Effector CD8-positive, alpha-beta T cell (primary cell): ENCODE measurements around the gene S100A6.
"Not testable (repeated sequence)": the region's sequence is repeated elsewhere in the genome, so short reads cannot be mapped to it uniquely, and the experiment has no call there.

Experiments
- DNase-seq: peaks from one replicate; lab custom pipeline; 2025; lab: John Stamatoyannopoulos, UW
- total RNA-seq, 4 experiments: gene quantifications; one replicate each; lab custom pipeline; 2026; lab: John Stamatoyannopoulos, UW

S100A6 gene
- 158 to 340 (median 190) reads per million in 4 experiments for total RNA-seq

DNA sequence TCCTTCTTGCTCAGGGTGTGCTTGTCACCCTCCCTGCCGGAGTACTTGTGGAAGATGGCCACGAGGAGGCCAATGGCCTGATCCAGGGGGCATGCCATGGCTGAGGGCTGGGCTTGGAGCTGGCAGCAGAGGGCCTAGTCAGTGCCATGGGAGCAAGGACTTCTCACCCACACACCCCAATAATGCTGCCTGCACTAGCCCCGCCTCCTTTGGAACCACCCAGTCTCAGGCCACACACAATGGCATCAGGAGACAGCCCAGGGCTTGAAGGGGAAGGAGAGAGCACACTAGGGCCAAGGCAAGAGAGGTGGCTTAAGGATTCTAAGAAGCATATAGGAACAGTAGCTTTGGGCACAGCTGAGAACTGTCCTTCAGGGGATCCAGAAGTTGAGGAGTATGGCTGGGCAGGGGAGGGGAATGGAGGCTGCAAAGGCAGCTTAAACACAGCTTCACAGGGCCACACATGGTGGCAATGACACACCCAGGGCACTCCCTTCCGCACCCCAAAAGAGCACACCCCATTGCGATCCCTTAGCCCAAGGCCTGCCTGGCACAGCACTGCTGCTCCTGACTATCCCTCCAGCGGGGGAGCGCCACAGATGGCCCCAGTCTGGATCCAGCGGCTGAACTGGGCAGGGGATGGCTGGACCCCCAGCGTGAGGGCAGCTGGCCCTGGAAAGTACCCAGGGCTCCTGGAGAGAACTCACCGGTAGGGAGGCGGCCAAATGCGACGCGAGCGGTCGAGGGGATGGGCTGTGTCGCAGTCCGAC is at the start of gene S100A6:
TSS of gene S100A6 (minus strand) at position 750 of the 770 bp plus-strand sequence. CDS start at position 98, 652 bp downstream.
- no peak for DNase-seq

DNA sequence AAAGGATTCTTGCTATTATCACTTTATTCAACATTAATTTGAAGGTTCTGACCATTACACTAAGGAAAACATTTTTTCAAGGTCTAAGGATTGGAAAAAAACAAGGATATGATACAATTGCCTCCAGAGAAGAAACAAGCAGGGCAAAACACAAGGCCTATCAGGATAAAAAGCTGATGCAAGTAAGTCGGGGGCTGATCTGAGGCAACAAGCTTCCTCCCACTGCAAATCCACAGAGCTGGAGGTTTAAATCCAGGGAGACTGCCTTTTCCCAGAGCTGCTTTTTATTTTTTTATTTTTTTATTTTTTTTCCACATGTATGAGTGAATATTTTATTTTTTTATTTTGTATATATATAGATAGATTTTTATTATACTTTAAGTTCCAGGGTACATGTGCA is 49.2 kb upstream of the S100A6 start:
- no peak for DNase-seq

DNA sequence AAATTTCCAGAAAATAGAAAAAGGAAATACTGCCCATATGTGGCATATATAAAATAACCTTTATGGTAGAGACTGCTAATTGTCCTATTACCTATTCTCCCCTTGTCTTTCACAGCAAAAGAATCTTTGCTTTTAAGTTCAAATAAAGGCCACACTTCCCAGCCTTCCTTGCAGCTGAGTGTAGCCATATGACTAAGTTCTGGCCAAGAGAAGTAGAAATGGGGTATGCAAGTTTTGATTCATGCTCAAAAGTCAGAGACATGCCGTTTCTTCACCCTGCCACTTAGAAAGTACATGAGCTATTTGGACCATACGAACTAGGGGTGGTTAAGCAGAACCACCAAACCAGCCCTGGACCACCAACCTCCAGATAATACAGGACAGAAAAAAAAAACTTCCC is 48.2 kb upstream of the S100A6 start:
- no peak for DNase-seq

DNA sequence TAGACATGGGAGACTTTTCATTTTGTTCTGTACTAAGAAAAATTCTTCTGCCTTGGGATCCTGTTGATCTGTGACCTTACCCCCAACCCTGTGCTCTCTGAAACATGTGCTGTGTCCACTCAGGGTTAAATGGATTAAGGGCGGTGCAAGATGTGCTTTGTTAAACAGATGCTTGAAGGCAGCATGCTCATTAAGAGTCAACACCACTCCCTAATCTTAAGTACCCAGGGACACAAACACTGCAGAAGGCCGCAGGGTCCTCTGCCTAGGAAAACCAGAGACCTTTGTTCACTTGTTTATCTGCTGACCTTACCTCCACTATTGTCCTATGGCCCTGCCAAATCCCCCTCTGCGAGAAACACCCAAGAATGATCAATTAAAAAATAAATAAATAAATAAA is 47.7 kb upstream of the S100A6 start:
- DNase-seq: not testable (repeated sequence)

DNA sequence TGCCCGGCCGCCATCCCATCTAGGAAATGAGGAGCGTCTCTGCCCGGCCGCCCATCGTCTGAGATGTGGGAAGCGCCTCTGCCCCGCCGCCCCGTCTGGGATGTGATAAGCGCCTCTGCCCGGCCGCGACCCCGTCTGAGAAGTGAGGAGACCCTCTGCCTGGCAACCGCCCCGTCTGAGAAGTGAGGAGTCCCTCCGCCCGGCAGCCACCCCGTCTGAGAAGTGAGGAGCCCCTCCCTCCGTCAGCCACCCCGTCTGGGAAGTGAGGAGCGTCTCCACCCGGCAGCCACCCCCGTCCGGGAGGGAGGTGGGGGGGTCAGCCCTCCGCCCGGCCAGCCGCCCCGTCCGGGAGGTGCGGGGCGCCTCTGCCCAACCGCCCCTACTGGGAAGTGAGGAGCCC is 47.0 kb upstream of the S100A6 start:
- DNase-seq: not testable (repeated sequence)

DNA sequence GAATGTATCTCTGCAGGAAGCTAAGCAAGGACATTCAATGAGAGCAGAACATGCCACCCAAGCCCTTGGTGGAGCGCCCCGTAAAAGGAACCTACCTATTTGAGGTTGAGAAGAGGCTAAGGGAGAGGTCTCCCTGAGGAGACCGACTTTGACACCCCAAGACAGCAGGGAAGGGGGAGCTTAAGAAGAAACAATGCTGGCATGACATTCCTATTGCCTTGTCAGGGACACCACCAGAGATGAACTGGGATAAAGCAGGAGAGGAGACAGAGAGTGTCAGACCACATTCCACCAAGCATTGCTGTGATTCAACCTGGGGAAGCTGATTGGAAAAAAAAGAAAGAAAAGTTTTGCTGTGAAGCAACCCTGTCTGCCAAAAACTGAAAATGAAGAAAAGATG is 43.1 kb upstream of the S100A6 start:
- no peak for DNase-seq

DNA sequence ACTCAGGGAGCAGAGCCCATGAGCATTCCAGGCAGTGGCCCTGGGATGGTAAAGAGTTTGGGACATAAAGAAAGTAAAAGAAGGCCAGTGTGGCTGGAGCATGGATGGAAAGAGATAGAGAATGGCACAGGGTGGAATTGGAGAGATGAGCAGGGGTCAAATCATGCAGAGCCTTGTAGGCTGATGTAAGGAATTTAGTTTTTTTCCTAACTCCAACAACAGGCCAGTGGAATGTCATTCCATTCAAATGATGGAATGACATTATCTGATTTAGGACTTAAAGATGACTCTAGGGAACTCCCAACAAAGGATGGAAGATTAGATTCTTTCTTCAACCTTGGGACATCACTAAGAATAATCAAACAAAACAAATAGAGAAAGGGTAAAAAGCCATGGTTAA is 42.7 kb upstream of the S100A6 start:
- no peak for DNase-seq

DNA sequence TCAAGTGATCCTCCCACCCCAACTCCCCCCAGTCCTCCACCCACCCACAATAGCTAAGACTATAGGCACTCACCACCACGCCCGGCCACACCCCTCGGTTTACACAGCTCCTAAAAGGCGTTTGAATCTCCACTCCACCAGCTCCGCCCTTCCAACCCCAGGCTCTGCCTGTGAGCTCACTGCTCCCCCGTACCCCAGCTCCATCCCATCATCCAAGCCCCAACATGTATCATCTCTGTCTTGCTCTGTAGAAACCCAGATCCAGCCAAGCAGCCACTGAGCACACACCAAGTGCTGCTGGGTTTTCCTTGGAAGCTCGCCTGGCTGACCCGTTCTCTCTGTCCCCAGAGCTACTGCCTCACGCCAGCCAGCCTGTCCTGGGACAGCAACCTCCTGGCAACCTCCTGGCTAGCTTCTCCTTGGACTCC is 41.8 kb upstream of the S100A6 start:
- no peak for DNase-seq

DNA sequence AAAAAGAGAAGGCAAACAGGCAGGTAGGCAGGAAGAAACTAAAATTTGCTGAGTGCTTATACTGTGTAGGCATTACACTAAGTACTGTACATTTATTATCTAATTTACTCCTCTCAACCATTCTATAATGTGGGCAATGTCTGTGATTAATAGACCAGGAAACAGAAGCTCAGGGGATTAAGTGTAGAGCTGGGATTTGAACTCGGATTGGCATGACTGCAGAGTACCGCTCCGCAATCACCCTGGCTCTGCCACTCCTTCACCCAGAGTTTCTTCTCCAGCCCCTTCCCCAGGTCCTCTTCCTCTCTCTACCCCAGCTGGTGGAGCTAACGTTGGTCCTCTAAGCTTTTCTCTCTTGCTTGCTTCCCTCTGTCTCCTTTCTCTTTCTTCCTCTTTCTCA is 41.3 kb upstream of the S100A6 start:
- no peak for DNase-seq

DNA sequence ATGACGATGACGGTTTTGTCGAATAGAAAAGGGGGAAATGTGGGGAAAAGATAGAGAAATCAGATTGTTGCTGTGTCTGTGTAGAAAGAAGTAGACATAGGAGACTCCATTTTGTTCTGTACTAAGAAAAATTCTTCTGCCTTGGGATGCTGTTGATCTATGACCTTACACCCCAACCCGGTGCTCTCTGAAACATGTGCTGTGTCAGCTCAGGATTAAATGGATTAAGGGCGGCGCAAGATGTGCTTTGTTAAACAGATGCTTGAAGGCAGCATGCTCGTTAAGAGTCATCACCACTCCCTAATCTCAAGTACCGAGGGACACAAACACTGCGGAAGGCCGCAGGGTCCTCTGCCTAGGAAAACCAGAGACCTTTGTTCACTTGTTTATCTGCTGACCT is 39.7 kb upstream of the S100A6 start:
- DNase-seq: not testable (repeated sequence)

DNA sequence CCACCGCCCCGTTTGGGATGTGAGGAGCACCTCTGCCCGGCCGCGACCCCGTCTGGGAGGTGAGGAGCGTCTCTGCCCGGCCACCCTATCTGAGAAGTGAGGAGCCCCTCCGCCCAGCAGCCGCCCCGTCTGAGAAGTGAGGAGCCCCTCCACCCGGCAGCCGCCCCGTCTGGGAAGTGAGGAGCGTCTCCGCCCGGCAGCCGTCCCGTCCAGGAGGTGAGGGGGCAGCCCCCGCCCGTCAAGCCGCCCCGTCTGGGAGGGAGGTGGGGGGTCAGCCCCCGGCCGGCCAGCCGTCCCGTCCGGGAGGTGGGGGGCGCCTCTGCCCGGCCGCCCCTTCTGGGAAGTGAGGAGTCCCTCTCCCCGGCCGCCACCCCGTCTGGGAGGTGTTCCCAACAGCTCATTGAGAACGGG is 39.3 kb upstream of the S100A6 start:
- DNase-seq: not testable (repeated sequence)

DNA sequence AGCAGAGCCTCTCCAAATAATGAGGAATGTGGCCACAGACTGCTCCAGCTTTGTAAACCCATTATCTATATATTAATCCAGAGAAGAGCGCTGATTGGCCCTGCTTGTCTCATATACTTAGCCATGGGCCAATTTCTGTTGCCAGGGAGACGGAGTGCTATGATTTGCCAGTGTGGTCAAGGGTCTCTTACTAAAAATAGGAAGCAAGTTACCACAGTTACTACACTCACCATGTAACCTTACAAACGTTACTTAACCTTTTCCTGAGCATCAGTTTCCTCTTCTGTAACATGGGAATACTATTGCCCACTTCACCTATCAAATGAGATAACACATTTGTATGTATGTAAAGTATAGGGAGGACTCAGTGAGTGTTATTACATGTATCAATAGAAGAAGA is 37.6 kb upstream of the S100A6 start:
- no peak for DNase-seq

DNA sequence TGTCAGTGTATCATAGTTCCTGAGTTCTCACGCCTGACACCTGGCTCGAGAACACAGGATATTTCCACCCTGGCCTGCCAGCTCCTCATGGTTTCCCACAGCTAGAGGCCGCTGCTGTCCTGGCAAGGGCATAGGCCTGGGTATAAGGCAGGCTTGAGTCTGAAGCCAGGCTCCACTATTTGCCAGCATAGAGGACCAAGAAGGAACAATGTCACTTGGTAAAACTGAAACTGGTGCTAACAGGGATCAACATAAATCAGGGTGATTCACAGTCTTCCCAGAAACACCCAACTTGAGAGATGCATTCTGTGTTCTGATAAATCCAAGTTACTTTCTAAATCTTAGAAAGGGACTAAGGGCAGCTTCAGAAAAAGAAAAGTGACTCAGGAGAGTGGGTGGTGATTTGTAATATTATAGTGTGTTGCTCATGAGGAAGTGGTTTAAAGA is 36.8 kb upstream of the S100A6 start:
- DNase-seq: no peak

DNA sequence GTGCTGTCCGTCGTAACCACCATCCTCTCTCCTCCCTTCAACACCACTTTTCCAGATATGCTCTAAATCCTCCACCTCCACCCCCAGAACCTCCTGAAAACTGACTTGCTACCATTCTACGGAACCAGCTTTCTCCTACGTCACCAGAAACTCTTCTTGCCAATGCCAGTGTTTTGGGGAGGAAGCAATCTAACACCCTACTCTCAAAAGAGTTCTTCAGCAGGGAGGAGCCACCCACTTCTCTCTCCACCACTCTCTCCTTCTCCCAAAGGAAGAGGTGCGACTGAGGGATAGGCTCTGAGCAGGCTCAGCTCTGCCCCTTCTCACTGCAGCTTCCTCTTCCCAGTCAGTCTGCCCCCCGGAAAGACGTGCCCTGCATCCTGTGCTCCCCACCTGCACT is 35.9 kb upstream of the S100A6 start:
- no peak for DNase-seq

DNA sequence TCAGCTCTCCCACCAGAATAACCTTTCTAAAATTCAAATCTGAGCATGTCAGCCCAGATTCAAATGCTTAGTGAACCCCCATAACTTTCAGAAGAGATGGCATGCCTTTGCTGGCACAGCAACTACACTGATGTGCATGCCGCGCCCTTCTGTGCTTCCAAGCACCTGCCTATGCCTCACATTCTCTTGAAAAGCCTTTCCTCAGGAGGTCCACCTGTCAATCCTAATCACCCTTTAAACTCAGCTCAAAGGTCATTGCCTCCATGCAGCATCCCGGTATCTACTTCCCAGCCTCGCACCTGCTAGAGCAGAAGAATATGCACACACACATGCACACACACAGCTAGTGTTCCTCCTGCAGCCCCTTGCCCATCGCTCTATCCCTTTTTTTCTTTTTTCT is 35.1 kb upstream of the S100A6 start:
- no peak for DNase-seq

DNA sequence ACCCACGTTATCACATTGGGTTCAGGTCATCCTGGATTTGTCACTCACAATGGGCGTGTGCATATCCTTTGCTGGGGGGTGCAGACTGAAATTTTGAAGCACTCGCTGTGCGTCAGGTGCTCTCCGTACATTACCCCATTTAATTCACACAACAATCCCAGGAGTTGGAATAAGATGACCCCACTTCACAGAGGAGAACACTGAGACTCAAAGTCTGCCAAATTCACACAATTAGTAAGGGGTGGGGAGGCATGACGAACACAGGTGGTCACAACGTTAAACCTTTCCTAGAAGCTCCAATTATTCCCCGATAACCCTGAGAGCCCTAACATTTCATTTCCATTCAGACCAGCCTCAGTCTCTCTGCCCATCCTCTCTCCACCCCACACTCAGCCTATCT is 33.7 kb upstream of the S100A6 start:
- no peak for DNase-seq

DNA sequence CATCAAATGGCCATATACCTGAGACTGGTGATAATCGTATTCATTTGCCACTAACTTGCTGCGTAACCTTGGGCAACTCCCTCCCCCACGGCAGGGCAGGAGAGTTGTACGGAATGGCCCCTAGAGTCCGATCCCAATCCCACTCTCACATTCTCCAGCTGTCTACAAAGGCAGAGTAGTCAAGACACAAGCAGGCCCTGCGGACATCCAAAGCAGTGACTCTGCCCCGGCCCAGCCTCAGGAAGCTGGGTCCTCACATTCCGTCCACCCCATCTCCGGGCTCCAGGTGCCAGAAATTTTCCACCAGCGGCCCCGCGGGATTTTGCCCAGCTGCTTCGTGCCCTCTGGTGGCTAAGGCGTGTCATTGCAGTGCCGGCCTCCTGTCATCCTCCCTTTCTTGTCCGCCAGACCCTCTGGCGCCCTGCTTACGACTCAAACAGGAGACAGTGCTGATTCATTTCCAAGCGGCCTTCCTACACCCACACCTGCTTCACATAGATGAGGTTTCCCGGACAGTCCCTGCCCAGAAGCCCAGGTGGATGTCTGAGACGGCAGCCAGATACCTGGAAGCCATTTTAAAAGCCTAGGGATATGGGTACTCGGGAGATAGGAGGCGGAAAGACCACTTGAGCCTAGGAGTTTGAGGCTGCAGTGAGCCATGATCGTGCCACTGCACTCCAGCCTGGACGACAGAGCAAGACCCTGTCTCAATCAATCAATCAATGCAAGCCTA is 32.7 kb upstream of the S100A6 start:
- DNase-seq: peak; percentile 68

DNA sequence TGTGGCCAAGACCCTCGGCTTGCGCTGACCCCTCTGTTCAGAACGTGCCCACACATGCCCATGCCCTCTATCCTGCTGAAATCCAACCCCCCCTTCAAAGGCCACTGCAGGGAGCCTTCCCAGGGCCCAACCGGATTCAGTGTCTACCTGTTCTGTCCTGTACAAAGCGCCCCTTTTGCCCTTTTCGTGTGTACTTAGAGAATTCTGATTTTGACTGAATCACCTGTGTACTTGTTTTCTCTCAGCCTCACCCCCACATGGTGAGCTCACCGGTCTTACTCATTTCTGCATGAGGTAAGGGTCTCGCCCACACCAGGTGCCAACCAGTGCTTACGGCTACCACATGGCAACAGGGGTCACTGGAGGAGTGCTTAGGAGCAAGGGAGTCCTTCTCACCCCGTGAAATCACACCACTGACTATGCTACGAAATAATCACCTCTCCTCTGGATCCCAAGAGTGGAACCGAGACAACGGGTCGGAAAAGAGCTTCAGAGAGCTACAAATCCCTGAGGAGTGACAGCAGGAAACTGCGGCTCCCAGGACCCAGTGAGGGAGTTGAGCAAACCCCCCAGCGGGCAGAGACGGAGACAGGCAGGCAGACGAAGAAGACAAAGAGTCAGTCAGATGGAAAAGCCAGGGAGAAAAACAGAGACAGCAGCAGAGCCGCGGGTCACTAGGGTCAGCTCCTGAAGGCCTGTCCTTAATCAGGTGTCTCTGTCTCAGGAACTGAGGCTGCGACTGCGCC is 32.0 kb upstream of the S100A6 start:
- no peak for DNase-seq

DNA sequence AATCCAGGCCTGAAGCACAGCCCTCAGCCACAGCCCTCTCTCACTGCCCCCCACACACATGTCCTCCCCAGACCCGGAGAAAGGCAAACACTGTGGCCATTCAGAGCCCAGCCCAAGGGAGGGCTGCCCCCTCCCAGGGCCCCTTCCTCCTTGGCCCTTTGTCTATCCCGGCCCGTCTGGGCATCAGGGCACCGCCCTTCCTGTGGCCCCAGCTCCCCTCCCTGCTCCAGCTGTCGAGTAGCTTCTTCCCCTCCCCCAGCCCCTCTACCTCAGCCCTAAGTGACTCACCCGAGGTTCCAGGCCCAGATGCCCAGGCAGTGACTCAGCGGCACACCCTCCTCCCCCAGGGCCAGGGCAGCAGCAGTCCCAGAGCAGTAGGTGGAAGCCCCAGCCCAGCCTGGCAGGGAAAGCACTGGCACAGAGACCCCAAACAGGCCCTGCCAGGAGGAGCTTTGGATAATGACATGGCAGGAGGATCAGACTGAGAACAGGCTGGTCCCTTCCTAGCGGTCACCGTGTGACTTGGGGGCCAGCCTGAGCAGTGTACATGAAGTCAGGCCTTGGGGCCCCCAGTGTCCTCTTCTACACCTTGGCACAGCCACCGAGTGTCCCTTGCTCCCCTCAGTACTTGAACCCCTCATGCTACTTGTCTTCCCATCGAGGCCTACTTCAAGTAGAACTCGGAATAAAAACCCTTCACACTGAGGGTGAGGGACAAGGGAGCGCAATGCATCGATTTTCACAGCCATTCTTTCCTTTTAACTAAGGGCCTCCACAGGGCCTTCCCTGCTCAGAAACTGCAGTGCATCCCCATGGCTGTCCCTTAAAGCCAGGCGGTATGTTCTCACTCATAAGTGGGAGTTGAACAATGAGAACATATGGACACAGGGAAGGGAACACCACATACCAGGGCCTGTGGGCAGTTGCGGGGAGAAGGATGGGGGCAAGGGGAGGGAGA is 30.9 kb upstream of the S100A6 start:
- peak; percentile 7 for DNase-seq

DNA sequence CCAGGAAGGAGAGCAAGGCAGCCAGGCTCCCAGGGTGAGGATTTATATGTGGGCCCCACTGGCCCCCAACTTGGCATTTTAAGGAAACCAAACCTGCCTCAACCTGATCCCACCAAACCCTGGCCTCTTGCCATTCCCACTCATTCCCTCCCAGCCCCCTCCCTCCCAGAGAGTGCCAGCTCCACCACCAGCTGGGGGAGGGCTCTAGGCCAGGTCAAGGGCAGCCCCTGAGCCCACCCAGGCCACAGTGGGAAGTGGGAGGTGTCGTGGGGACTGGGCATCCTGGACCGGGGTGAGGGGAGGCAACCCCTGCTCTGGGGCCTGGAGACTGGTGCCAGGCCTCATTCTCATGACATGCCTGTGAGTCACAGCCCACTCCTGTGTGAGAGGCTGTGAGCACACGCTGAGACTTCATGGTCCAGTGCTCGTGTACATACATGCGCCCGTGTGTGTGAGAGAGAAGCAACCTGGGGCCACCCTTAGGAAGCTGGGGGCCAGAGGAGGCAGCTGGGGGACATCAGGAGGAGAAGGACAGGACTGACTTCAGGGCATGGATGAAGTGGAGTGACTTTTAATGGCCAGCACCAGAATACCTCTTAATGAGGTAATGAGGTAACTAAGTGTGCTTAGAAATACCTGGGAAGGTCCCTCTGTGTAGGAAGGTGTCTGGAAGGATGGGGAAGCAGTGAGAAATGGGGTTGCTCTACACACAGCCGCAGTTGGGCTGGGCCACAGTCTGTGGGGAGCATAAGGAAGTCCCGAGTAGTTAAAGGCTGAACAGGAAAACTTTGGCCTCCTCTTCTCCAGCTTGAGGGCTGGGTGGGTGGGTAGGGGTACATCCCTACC is 30.0 kb upstream of the S100A6 start, which contains the start of gene S100A2:
TSS of gene S100A2 (minus strand) at position 316 of the 846 bp plus-strand sequence. CDS start 1,967 bp downstream, outside the sequence.
- DNase-seq: no peak
